ENCODE results near the gene SLC49A3. TPM values are rescaled to one million over a fixed set of nuclear protein-coding genes. Genes with fewer than 3 reads are reported as not detected.

SLC49A3 gene
- polyA plus RNA-seq, 1 experiment, result 2.8 TPM

DNA sequence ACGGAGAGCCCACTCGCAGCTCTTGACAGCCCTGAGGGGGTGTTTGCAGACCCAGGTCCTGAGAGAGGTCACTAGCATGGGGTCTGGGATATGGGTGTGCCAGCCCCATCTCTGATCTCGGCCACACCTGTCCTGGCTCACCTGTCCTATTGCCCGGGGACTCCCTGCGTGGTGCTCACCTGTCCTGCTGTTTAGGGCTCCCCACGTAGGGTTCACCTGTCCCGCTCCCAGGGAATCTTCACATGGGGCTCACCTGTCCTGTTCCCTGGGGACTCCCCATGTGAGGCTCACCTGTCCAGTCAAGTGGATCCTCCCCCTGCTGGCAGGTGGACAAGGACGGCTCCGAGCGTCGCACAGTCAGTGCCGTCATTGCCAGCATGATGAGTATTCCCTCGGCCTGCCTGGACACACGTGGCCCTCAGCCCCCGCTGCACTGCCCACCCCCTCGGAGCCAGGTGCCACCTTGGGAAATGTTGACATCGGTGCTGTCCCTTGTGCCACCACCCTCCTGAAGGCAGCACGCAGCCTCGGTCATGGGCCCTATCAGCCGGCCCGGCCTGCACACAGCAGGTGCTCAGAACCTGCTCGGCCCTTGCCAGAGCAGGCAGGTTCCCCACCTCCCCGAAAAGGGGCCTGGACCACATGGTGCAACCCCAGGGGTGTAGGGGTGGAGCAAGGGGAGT, 6.3 kb downstream of the SLC49A3 start:
- ChIA-PET POLR2A (no interaction called here), CTCF (interaction anchor here (2.4 kb wide), 1 partner anchor 59 kb away, joined by 9 read pairs; no protein-coding TSS in a partner anchor)
- no peak for TF ChIP-seq CTCF (IDR thresholded peaks at IDR 0.05; ENCODE audit: insufficient read depth, low read depth, low read length)
- Histone ChIP-seq H3K27me3 (ENCODE audit: control insufficient read depth, insufficient read depth, low read length) (no peaks in the 10 kb centered on the region), H3K36me3 (ENCODE audit: control insufficient read depth, insufficient read depth, low read length) (no peaks in the 10 kb centered on the region), H3K4me3 (ENCODE audit: low read depth, low read length) (no peak overlapping the region)
- no peak for DNase-seq (ENCODE audit: low read depth)

- peak overlapping the region; percentile 13; the same call in 1 of the 2 replicates for H3K4me3 ChIP-seq (ENCODE audit: low read depth, low read length)
- TF ChIP-seq CTCF (IDR thresholded peaks at IDR 0.05; ENCODE audit: insufficient read depth, low read depth, low read length), result no peak
- DNase-seq (ENCODE audit: low read depth), result no peak
- POLR2A ChIA-PET, result no interaction called here
- CTCF ChIA-PET, result no interaction called here
- no peaks in the 10 kb centered on the region for H3K36me3 ChIP-seq (ENCODE audit: control insufficient read depth, insufficient read depth, low read length)
- no peaks in the 10 kb centered on the region for H3K27me3 ChIP-seq (ENCODE audit: control insufficient read depth, insufficient read depth, low read length)
Observed at GRCh38 chr4:681736-682451, 7.1 kb downstream of the SLC49A3 start.

- POLR2A ChIA-PET, result no interaction called here
- Histone ChIP-seq H3K36me3 (ENCODE audit: control insufficient read depth, insufficient read depth, low read length) (no peaks in the 10 kb centered on the region; the same call in 1 of the 2 replicates), H3K4me3 (ENCODE audit: low read depth, low read length) (peak overlapping the region; percentile 50), H3K27me3 (ENCODE audit: control insufficient read depth, insufficient read depth, low read length) (no peaks in the 10 kb centered on the region)
- TF ChIP-seq CTCF (IDR thresholded peaks at IDR 0.05; ENCODE audit: insufficient read depth, low read depth, low read length), result no peak
- CTCF ChIA-PET, result no interaction called here
- DNase-seq (ENCODE audit: low read depth), result no peak
Observed at GRCh38 chr4:680928-681645, 7.9 kb downstream of the SLC49A3 start.

DNA sequence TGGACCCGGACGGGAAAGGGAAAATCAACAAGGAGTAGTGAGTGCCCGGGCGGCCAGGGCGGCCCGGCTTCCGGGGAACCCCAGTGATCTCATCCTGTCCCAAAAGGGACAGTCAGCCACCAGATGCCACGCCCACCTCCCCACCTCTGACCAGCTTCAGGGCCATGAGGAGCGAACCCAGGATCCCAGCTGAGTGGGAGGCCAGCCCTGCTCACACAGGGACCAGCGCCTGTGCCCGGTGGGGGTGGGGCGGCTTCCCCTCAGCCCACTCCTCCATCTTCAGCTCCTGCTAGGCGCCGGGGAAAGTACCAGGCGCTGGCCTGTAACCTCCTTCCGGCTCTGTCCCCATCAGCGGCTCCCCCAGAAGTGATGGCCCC, 8.4 kb downstream of the SLC49A3 start:
- ChIA-PET CTCF (no interaction called here), POLR2A (no interaction called here)
- TF ChIP-seq CTCF (IDR thresholded peaks at IDR 0.05; ENCODE audit: insufficient read depth, low read depth, low read length), result no peak
- Histone ChIP-seq H3K4me3 (ENCODE audit: low read depth, low read length) (peak overlapping the region; percentile 50), H3K36me3 (ENCODE audit: control insufficient read depth, insufficient read depth, low read length) (no peaks in the 10 kb centered on the region; the same call in 1 of the 2 replicates), H3K27me3 (ENCODE audit: control insufficient read depth, insufficient read depth, low read length) (no peaks in the 10 kb centered on the region)
- DNase-seq (ENCODE audit: low read depth), result no peak

GRCh38 chr4:680091-680490, 8.9 kb downstream of the SLC49A3 start:
- TF ChIP-seq CTCF (IDR thresholded peaks at IDR 0.05; ENCODE audit: insufficient read depth, low read depth, low read length), result no peak
- POLR2A ChIA-PET, result no interaction called here
- Histone ChIP-seq H3K27me3 (ENCODE audit: control insufficient read depth, insufficient read depth, low read length) (no peaks in the 10 kb centered on the region), H3K36me3 (ENCODE audit: control insufficient read depth, insufficient read depth, low read length) (no peaks in the 10 kb centered on the region; the same call in 1 of the 2 replicates), H3K4me3 (ENCODE audit: low read depth, low read length) (no peak overlapping the region)
- CTCF ChIA-PET, result no interaction called here
- DNase-seq (ENCODE audit: low read depth), result no peak
